Glomerular visceral epithelial cell (primary cell): ENCODE measurements around the gene RPS6KA4.
"Not testable (repeated sequence)": the region's sequence is repeated elsewhere in the genome, so short reads cannot be mapped to it uniquely, and the experiment has no call there.

Source experiments
- DNase-seq: peaks from one replicate; pipeline ENCODE4 v3.0.0-alpha.2; 2016; ENCODE audit errors: extremely low spot score

RPS6KA4 gene

GRCh38 chr11:64385945-64386704 is 27.2 kb downstream of the RPS6KA4 start:
- DNase-seq: peak; percentile 81

GRCh38 chr11:64387916-64388315 is 29.0 kb downstream of the RPS6KA4 start:
- DNase-seq: no peak

- no peak for DNase-seq
Measured at GRCh38 chr11:64388894-64389293, 29.9 kb downstream of the RPS6KA4 start.

GRCh38 chr11:64389851-64390250 is 30.9 kb downstream of the RPS6KA4 start:
- DNase-seq: no peak

- DNase-seq: no peak
Measured at GRCh38 chr11:64390558-64390957, 31.6 kb downstream of the RPS6KA4 start.

GRCh38 chr11:64391839-64392238 is 32.9 kb downstream of the RPS6KA4 start:
- no peak for DNase-seq

GRCh38 chr11:64395545-64396078 is 36.6 kb downstream of the RPS6KA4 start:
- no peak for DNase-seq

GRCh38 chr11:64396079-64396591 is 37.2 kb downstream of the RPS6KA4 start:
- DNase-seq: peak; percentile 21

- DNase-seq: peak; percentile 6
Measured at GRCh38 chr11:64400102-64400501, 41.1 kb downstream of the RPS6KA4 start.

GRCh38 chr11:64400667-64401066 is 41.7 kb downstream of the RPS6KA4 start:
- no peak for DNase-seq

GRCh38 chr11:64401775-64402174 is 42.8 kb downstream of the RPS6KA4 start:
- no peak for DNase-seq

GRCh38 chr11:64403106-64403505 is 44.1 kb downstream of the RPS6KA4 start:
- DNase-seq: no peak

- no peak for DNase-seq
Measured at GRCh38 chr11:64406221-64406946, 47.4 kb downstream of the RPS6KA4 start.

GRCh38 chr11:64407221-64407620 is 48.3 kb downstream of the RPS6KA4 start:
- DNase-seq: no peak

GRCh38 chr11:64407630-64408029 is 48.7 kb downstream of the RPS6KA4 start:
- no peak for DNase-seq

GRCh38 chr11:64409278-64409677 is 50.3 kb downstream of the RPS6KA4 start:
- DNase-seq: no peak

- DNase-seq: no peak
Measured at GRCh38 chr11:64409707-64410403, 50.9 kb downstream of the RPS6KA4 start.

GRCh38 chr11:64410404-64410734 is 51.4 kb downstream of the RPS6KA4 start:
- DNase-seq: no peak

- no peak for DNase-seq
Measured at GRCh38 chr11:64413417-64413816, 54.5 kb downstream of the RPS6KA4 start.

- DNase-seq: no peak
Measured at GRCh38 chr11:64415286-64415685, 56.3 kb downstream of the RPS6KA4 start.

GRCh38 chr11:64415996-64416728 is 57.2 kb downstream of the RPS6KA4 start:
- DNase-seq: no peak

- not testable (repeated sequence) for DNase-seq
Measured at GRCh38 chr11:64418233-64418632, 59.3 kb downstream of the RPS6KA4 start.
